Colon (tissue), 2 donors: ENCODE data around the gene DRC3.
"Not testable (repeated sequence)": the region's sequence is repeated elsewhere in the genome, so short reads cannot be mapped to it uniquely, and the experiment has no call there.

ENCODE experiments used
- FAIRE-seq: peaks from 2 replicates; lab custom pipeline; 2012; peaks lifted over from hg19 to GRCh38; lab: Jason Lieb, UNC
- donor health status: control.
- donor health status: control.

DRC3 gene, protein sequence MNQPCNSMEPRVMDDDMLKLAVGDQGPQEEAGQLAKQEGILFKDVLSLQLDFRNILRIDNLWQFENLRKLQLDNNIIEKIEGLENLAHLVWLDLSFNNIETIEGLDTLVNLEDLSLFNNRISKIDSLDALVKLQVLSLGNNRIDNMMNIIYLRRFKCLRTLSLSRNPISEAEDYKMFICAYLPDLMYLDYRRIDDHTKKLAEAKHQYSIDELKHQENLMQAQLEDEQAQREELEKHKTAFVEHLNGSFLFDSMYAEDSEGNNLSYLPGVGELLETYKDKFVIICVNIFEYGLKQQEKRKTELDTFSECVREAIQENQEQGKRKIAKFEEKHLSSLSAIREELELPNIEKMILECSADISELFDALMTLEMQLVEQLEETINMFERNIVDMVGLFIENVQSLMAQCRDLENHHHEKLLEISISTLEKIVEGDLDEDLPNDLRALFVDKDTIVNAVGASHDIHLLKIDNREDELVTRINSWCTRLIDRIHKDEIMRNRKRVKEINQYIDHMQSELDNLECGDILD

DNA sequence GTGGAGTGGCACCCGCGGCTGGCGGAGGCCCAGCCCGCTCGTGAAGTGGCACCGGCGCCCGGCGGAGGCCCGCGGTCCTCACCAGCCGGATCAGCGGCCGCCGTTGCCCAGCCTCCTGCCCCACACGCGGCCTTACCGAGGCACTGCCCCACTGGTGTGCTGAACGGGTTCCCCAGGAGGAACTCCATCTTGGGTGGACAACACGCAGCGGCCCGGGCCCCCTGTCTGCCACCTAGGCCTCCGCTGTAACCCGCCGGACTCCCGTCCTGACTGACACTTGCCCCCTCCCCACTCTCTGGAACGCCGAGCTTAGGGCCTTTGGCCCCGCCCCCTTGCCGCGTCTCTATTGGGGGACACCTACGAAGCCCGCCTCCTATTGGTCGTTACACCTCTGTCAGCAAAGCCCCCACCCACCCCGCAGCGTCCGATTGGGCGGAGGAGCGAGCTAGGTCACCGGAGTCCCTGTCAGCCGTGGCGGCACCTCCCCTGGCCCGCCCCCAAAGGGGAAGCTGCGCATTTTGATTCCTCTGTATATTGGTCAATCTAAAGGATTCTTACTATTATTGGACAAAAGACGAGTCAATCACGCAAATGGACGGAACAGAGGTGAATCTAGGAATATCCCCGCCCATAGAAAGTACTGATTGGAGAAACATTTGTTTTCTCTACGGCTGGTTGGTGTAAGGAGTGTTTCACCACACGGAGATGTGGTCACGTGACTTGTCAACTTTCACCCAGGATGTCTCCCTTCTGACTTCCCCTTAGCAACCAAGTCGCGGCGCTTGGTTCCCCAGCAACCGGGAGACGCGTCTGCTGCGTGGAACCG, at the start of gene DRC3, which contains the start of gene TOM1L2:
Gene DRC3, plus strand, starts transcription at position 737 of the 826 bp plus-strand sequence. CDS start 4,737 bp downstream, outside the sequence.
Gene TOM1L2, minus strand, starts transcription at position 275 of the 826 bp plus-strand sequence. Its CDS starts 87 bp downstream, at position 188.
- FAIRE-seq: peak; percentile 99

DNA sequence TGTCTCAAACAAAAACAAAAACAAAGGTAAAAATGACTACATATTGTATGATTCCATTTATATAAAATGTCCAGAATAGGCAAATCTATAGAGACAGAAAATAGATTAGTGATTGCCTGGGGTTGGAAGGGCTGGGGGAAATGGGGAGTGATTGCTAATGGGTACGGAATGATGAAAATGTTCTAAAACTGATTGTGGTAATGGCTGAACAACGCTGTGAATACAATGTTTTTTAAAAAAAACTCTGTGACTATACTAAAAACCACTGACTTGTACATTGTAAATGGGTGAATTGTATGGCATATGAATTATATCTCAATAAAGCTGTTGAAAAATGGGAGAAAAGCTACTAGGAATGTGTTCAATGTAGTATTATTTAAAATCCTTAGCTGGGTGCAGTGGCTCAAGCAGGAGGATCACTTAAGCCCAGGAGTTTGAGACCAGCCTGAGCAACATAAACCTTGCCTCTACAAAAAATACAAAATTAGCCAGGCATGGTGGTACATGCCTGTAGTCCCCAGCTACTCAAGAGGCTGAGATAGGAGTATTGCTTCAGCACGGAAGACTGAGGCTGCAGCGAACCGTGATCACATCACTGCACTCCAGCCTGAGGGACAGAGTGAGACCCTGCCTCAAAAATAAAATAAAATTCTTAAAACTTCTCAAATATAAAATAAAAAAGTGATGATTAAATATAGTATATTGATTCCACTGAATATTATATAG, 48.4 kb upstream of the DRC3 start:
- FAIRE-seq: no peak

DNA sequence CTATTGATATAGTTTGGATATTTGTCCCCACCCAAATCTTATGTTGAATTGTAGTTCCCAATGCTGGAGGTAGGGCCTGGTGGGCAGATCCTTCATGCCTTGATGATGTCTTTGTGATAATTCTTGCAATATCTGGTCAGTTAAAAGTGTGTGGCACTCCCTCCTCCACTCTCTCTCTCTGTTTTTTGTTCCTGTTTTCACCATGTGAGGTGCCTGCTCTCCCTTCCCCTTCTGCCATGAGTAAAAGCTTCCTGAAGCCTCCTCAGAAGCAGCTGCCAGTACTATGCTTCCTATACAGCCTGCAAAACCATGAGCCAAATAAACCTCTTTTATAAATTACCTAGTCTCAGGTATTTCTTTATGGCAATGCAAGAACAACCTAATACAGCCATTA, 47.8 kb upstream of the DRC3 start:
- FAIRE-seq: no peak

DNA sequence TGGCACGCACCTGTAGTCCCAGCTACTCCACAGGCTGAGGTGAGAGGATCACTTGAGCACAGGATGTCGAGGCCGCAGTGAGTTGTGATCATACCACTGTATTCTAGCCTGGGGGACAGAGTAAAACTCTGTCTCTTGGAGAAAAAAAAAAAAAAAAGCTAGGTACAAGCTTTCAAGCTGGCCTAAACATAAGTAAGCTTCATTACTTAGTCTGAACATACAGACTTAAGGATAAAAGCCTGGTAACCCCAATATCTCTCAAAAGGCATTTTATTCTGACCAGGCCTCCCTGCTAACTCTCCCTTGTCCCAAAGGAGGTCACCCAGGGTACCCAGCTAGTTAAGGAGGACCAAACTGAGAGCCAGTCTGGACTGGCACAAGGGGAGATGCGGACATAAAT, 46.6 kb upstream of the DRC3 start:
- no peak for FAIRE-seq

DNA sequence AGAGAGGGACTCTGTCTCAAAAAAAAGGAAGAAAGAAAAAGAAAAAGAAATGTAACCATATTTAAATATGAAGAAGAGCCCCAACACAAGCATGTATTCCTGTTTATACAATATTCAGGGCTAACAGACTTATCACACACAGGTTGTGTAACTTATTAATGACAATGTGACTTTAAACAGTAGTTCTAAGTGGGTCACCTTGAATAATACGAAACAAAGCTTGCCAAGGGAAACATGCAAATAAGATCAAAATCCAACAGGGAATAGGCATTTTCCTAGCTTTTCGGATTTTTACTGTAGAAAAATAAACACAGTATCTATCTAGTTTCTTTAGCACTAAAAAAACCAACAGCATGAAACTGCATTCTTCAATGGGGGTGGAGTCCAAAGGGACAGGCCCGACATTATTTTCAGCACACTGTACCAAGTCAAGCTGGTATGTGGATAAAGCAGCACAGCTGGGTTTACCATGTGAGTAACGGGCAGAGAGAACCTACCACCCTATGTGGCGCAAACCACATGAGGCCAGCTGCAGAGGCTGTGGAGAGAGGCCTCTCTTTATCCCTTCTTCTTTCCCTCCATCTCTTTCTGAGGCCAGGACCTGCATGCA, 45.7 kb upstream of the DRC3 start:
- no peak for FAIRE-seq

DNA sequence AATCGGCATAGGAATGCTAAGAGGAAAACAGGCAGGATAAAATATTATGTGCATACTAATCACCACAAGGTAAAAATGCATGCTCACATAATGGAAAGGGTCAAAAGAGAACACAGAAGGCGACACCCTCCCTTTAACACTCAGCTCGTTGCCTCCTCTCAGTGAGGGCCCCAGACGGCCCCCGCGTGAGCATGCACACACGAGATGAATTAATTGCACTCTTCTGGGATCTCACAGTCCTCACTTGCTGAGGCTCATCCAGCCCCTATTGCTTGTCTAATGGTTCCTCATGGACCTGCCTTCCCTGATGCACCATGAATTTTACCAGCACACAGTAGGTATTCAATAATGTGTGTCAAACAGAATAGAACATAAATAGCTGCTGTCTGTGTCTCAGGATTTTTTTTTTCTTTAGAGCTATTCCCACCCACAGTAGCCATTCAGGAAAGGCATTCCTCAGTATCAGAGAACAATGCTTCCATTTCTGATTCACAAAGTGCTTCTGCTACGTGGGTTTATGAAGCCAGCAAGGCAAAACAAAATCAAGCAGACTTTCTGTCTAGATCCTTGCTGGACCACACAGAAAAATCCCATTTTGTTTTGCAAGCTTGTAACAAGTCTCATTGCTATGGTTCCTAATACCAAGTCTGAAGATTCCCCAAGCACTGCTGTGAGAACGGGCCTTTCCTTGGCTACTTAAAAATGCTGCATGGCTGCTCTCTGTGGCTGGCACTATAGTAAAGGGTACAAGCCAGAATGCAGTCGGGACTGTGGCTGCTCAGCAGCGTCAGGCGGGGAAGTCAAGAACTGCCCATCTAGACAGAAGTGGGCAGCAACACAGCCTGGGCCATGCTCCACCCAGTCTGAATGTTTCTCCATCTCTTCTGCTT, 44.0 kb upstream of the DRC3 start:
- FAIRE-seq: no peak

DNA sequence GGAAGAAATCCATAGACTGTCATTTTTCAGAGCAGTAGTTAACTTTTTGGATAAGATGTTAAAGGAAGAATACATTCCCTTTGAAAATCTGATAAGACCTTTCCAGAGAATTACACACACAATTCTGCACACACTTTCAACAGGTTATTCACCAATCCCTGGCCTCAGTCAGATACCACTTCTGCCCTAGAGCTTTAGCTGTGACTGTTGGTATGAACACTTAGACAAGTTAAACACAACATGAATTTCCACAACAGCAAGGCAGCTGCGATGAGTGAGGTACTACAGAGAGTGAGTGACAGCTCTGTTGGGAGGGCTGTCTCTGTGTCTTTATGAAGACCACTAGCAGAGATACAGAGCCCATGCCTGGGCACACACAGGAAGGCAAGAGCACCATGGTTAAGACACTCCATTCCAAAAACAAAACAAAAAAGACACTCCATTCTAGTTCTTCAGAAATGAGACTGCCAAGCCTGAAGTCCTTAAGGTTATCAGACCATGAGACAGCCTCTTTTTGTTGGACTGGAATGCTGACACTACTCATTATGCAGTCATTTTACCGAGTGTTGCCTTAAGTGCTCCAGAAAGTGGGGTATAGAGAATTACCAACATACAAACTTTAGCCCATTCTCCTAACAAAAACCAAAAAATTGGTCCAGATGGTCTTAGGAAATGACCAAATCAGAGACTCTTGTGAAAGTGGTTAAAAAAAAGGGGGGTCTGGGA, 42.8 kb upstream of the DRC3 start:
- no peak for FAIRE-seq

DNA sequence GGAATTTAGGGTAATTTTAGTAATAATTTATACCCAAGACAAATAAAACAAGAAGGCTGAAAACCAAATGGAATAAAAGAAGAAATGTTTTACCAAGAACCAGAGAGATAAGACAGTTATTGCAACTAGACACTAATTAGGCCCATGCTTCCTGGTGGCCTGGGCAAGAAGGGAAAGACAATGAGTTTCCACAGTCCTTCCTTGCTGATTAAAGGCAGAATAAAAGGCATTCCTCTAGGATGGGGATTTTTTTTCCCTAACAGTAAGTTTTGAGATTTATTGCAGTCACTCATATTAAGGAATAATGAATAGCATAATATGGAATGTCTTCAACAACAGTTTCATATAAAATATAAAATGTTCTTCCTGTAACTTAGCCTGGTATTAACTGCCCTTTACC, 42.0 kb upstream of the DRC3 start:
- no peak for FAIRE-seq

DNA sequence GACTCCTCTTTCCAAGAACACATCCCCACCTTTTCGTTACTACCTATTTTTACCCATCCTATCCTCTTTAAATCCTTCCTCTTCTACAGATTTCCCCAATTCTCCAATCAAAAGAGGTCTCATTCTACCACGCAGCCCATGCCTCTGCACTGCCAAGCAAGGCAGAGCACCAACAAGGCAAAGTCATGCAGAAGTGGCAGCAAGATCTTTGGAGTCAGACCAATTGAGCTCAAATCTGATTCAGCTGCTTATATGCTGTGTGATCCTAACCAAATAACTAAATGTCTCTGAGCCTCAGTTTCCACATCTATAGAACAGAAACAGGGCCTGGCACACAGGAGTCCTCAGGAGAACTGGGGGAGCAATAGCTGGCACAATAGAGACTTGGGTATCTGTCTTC, 41.5 kb upstream of the DRC3 start:
- FAIRE-seq: no peak

DNA sequence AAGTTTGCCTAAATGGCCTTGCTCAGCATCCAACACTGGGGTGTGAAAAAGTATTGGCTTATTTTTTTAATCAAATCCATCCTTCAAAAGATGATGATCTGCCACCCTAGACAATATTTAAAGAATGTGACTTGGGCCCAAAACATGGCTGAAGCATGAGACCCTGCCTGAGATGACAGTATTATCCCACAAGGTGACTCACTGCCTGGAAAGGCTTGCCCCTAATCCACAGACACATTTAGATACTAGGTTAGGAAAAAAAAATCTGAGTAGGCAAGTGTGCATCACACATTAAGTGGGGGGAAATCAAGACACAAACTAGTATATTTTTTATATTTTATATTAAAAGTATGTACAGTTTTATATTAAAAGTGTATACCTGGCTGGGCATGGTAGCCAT, 38.9 kb upstream of the DRC3 start:
- FAIRE-seq: no peak

DNA sequence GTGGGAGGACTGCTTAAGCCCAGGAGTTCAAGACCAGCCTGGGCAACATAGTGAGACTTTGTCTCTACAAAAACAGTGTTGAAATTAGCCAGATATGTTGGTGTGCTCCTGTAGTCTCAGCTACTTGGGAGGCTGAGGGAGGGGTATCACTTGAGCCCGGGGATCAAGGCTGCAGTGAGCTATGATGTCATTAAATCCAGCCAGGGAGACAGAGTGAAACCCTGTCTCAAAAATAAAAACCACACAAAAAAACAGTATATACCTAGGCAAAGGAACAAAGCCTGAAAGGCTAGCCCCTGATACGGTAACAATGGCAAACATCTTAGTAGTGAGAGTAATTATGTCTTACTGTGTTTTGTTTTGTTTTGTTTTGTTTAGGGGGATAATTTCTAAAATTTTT, 38.4 kb upstream of the DRC3 start:
- FAIRE-seq: no peak

DNA sequence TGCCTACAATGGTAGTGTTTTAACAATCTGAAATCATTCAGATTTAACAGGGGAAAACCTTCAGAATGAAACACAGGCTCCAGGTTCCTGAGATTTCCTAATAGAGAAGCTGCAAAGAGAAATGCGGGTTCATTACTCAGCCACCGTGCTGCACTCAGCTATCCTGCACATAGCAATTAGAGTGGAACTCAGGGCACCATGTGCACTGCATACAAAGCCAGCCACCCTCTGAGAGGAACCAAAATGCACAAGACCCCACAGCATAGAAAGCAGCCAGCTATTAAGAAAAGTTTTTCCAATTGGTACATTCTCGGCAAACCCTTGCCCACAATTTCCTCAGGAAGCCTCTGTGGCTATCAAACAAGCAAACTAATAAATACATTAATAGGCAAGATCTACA, 37.9 kb upstream of the DRC3 start:
- FAIRE-seq: no peak

DNA sequence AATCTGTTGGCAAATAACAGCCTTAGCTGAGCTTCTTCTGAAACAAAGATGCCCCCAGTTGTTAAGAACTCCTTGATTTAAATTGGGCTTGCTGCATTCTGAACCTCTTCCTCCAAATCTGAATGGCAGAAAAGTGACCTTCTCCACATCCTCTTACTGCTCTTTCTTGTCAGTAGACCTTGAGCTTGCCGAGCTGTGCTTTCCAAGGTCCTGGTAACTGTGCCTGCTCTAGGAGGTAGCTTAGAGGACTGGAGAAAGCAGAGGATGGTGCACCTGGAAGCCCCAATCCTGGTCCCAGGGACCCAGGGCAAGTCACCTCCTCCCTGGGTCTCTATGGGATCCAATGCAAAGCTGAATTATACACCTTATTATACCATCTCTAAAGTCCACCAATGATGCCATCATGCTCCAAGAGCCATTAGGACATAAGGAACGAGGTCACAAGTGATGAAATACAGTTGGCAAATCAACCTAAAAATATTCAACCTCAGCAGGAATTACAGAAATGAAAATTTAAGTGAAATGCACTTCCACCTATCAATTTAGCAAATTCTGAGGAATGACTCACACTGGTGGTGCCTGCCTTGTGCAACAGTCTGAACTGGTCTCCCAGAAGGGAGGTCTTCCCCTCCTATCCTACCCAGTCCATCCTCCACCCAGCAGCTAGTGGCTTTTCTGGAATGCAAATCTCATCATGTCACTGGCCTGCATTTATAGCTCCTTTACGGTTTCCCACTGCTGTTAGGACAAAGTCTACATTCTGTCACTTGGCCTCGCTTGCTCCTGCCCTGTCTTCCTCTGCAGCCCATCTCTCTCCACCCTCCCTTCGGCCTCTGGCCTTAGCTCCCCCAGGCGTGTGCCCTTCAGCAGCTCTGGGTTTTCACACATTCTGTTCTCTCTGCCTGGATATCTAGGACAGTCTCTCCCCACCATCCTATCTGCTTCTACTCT, 37.1 kb upstream of the DRC3 start:
- no peak for FAIRE-seq

DNA sequence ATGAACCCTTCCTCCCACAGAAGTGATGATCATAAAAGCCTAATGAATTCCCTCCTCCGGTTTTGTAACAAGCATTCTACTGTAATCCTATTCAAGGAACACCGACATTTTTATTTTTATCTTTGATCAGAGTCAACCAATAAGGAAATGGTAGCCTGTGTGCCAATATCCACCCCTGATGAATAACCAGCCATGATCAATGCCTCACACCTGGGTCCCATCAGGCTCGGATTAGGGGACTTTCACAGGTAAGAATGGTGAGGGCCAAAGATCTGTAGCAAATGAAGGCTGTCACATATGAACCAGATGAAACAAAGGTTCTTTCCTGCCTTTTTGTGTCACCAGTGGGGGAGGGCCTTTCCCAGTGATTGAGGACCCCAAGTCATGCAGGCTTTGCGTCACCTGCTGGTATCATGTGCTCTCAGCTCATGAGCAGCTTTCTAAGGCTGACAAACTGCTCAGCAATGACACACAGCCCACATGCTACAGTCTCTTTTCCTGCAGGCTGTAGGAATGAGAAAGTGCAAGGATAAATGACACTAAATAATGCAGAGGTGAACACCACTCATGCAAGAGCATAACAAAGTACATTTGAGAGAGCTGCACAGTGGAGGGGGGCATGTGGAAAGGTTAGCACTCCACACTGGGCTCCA, 35.3 kb upstream of the DRC3 start:
- no peak for FAIRE-seq

DNA sequence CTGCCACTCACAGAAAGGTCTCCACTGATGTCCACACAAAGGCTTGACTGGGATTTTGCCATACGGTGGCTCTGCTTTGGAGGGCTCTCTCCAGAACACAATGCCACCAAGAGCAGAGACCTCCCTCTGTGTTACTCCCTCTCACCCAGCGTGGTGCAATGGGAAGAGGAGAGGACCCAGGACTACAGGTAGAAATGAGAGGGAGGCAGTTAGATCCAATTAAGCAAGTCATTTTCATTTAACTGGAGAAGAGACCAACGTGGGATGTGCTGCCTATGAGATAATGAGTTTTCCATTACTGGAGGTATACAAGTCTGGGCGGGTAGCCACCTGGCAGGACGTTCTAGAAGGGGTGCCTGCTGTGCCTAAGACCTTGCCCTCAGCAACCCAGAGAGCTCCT, 34.7 kb upstream of the DRC3 start:
- FAIRE-seq: no peak

DNA sequence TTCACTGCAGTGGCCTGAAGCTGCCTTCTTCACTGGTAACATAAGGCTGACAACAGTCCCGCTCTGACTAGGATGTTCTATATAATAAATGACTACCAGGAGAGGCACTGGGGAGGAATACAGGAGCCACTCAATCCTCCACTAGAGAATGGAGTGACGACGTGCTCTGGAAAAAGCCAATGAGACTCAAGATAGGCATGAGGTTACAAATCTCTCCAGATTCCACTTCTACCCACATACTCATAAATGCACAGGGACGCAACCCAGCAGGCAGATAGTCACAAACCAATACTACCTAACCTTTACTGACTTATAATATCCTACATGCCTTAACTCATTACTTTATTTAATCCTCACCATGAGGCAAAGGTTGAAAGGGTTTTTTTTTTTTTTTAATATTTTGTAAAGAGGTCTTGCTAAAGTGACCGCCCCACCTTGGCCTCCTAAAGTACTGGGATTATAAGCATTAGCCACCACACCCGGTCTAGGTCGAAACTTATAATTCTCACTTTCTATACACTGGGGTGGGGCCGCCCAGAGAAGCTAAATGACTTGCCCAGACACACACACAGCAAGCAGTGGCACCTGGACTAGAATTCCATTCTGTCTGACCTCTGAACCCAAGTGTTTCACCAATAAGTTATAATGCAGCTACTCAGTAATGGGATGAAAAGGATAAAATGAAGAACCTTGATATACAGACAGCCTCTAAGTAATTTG, 34.1 kb upstream of the DRC3 start:
- no peak for FAIRE-seq

DNA sequence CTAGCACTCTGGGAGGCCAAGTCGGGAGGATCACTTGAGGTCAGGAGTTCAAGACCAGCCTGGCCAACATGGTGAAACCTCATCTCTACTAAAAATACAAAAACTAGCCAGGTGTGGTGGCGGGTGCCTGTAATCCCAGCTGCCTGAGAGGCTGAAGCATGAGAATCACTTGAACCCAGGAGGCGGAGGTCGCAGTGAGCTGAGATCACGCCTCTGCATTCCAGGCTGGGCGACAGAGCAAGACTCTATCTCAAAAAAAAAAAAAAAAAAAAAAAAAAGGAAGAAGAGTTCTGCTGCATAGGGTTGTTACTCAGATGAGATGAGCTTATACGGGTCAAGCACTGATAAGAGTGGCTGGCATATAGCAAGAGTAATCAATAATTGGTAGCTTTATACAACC, 32.7 kb upstream of the DRC3 start:
- FAIRE-seq: not testable (repeated sequence)

DNA sequence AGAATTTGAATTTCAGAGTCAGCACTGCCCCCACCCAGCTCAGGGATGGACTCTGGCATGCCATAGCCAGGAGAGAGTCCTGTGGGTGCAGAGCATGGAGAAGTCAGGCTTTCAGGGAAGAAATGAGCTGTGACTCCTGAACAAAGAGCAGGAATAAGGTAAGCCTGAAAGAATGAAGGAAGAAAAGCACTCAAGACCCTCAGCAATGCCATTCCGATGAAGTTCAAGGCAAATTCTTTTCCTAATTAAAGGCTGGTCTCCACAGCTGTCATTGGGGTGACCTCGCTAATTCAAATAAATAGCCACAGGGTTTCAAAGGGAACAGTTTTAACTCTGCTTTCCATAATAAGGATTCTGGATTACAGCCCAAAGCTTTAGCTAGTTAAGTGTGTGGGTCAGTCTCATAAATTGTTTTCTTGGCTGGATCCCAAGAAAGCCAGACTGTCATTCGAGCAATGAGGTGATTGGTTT, 32.2 kb upstream of the DRC3 start:
- FAIRE-seq: no peak
